ENCODE measurements around the gene GRAMD4. TPM values are rescaled to one million over a fixed set of nuclear protein-coding genes. Genes with fewer than 3 reads are reported as not detected.

GRAMD4 gene
- total RNA-seq, 2 donors from 2014 or later: 38.0 to 43.3 TPM

DNA sequence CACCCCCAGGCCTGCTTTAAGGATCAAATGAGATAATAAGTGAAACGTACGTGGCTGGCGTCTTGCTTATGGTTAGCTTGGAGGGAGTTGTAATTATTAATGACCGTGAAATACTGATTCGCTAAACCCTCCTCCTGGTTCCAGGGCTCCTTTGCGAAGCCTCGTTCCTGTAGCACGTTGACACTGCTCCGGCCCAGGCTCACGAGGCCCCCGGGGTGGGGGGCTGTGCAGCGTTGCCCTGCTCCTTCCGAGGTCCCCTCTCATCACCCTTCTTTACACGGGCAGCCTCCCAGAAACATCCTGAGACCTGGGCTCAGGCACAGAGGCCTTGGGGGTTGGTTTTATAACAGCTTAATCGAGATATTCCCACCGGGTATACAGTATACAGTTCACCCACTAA, 9.1 kb downstream of the GRAMD4 start:
- Mint-ChIP-seq H3K36me3 (ENCODE audit: low read depth) (no peaks in the 10 kb centered on the region), H3K27ac (no peak overlapping the region), H3K9me3 (no peaks in the 10 kb centered on the region), H3K27me3 (ENCODE audit: insufficient read depth) (no peaks in the 10 kb centered on the region), H3K4me3 (no peak overlapping the region), H3K4me1 (peaks cover 8% of the 10 kb centered on the region)
- Histone ChIP-seq H3K27me3 (ENCODE audit: control insufficient read depth, insufficient read depth, low read length, poor library complexity, severe bottlenecking) (no peaks in the 10 kb centered on the region), H3K4me1 (ENCODE audit: control insufficient read depth, insufficient read depth, low read length) (no peaks in the 10 kb centered on the region), H3K9ac (ENCODE audit: extremely low read depth, low read length, poor library complexity, severe bottlenecking) (no peak overlapping the region), H3K27ac (ENCODE audit: low read depth, low read length) (no peak overlapping the region), H3K36me3 (ENCODE audit: control insufficient read depth, insufficient read depth, low read length) (no peaks in the 10 kb centered on the region), H3K9me3 (ENCODE audit: control insufficient read depth, low read length) (no peaks in the 10 kb centered on the region), H3K4me3 (ENCODE audit: low read length) (no peak overlapping the region)
- TF ChIP-seq, protein P1, sequence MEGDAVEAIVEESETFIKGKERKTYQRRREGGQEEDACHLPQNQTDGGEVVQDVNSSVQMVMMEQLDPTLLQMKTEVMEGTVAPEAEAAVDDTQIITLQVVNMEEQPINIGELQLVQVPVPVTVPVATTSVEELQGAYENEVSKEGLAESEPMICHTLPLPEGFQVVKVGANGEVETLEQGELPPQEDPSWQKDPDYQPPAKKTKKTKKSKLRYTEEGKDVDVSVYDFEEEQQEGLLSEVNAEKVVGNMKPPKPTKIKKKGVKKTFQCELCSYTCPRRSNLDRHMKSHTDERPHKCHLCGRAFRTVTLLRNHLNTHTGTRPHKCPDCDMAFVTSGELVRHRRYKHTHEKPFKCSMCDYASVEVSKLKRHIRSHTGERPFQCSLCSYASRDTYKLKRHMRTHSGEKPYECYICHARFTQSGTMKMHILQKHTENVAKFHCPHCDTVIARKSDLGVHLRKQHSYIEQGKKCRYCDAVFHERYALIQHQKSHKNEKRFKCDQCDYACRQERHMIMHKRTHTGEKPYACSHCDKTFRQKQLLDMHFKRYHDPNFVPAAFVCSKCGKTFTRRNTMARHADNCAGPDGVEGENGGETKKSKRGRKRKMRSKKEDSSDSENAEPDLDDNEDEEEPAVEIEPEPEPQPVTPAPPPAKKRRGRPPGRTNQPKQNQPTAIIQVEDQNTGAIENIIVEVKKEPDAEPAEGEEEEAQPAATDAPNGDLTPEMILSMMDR (conservative IDR thresholded peaks at IDR 0.05): no peak
- WGBS, 2 experiments (ENCODE audit: insufficient coverage in 1 of 2, insufficient read length in 1 of 2): 94 to 95% methylated on average over 10 to 16 of the region's 16 CpGs
- DNase-seq: no peak

DNA sequence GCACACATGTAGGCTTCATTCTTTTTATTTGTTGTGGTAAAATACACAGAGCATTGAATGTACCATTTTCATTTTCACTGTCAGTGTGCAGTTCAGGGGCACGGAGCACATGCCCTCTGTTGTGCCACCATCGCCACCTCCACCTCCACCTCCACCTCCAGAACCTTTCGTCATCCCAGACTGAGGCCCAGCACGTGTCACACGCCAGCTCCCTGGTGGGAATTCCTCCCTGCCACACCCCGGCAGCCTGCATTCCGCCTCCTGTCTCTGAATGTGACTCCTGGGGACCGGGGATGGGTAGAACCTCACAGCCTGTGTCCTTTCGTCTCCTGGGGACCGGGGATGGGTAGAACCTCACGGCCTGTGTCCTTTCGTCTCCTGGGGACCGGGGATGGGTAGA, 10.9 kb downstream of the GRAMD4 start:
- no peak overlapping the region for H3K4me3 ChIP-seq (ENCODE audit: low read length)
- Mint-ChIP-seq H3K36me3 (ENCODE audit: low read depth) (no peaks in the 10 kb centered on the region), H3K4me3 (no peak overlapping the region), H3K27me3 (ENCODE audit: insufficient read depth) (no peaks in the 10 kb centered on the region), H3K27ac (no peak overlapping the region), H3K4me1 (peaks cover 9% of the 10 kb centered on the region), H3K9me3 (no peaks in the 10 kb centered on the region)
- no peaks in the 10 kb centered on the region for H3K36me3 ChIP-seq (ENCODE audit: control insufficient read depth, insufficient read depth, low read length)
- no peak overlapping the region for H3K9ac ChIP-seq (ENCODE audit: extremely low read depth, low read length, poor library complexity, severe bottlenecking)
- no peaks in the 10 kb centered on the region for H3K27me3 ChIP-seq (ENCODE audit: control insufficient read depth, insufficient read depth, low read length, poor library complexity, severe bottlenecking)
- H3K4me1 ChIP-seq (ENCODE audit: control insufficient read depth, insufficient read depth, low read length): no peaks in the 10 kb centered on the region
- DNase-seq: no peak
- TF ChIP-seq, protein P1 (conservative IDR thresholded peaks at IDR 0.05): no peak
- H3K27ac ChIP-seq (ENCODE audit: low read depth, low read length): no peak overlapping the region
- H3K9me3 ChIP-seq (ENCODE audit: control insufficient read depth, low read length): no peaks in the 10 kb centered on the region
- 90 to 100% methylated on average over 2 to 8 of the region's 13 CpGs for WGBS, 2 experiments (ENCODE audit: insufficient coverage in 1 of 2, insufficient read length in 1 of 2)

DNA sequence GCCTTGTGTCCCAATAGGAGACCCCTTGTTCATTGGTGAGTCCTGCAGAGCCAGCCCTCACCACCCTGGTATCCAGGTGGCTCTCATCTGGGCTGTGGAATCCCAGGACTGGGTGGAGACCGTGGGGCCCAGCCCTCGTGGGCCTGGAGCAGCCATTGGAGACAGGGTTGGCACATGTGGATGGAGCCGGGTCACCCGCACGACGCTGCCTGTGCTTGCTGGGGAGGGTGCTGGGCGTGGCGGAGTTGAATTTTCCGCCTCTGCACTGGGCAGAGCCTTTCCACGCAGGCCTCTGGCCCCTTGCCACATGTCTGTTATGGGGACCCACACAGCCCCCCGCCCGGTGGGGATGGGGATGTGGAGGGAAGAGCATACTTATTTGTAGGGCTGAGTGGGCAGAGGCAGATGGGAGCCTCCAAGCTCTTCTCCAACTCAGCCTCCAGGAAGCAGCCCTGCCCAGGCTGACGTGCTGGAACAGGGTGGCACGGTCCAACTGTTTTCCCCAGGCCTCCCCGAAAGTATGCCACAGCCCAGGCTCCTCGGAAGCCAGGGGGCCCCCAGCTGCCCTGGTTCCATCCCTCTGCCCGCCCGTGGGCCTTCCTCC, 12.6 kb downstream of the GRAMD4 start:
- no peak for DNase-seq
- Mint-ChIP-seq H3K27me3 (ENCODE audit: insufficient read depth) (no peaks in the 10 kb centered on the region), H3K9me3 (no peaks in the 10 kb centered on the region), H3K36me3 (ENCODE audit: low read depth) (no peaks in the 10 kb centered on the region), H3K4me1 (peaks cover 7% of the 10 kb centered on the region), H3K4me3 (no peak overlapping the region), H3K27ac (no peak overlapping the region)
- 92 to 100% methylated on average over 5 to 18 of the region's 18 CpGs for WGBS, 2 experiments (ENCODE audit: insufficient coverage in 1 of 2, insufficient read length in 1 of 2)
- Histone ChIP-seq H3K36me3 (ENCODE audit: control insufficient read depth, insufficient read depth, low read length) (no peaks in the 10 kb centered on the region), H3K27me3 (ENCODE audit: control insufficient read depth, insufficient read depth, low read length, poor library complexity, severe bottlenecking) (no peaks in the 10 kb centered on the region), H3K9me3 (ENCODE audit: control insufficient read depth, low read length) (no peaks in the 10 kb centered on the region), H3K4me1 (ENCODE audit: control insufficient read depth, insufficient read depth, low read length) (no peaks in the 10 kb centered on the region), H3K4me3 (ENCODE audit: low read length) (no peak overlapping the region), H3K9ac (ENCODE audit: extremely low read depth, low read length, poor library complexity, severe bottlenecking) (no peak overlapping the region), H3K27ac (ENCODE audit: low read depth, low read length) (no peak overlapping the region)
- TF ChIP-seq, protein P1 (conservative IDR thresholded peaks at IDR 0.05): no peak
